ENCODE data around the gene CLDN7. TPM values are rescaled to one million over a fixed set of nuclear protein-coding genes. Genes with fewer than 3 reads are reported as not detected.

Gene CLDN7
- total RNA-seq, 4 donors from 2014 or later: 571 to 1,162 (median 940) TPM

- peaks cover 0 to 35% (median 17%) of the 10 kb centered on the region in 4 donors for H3K36me3 ChIP-seq
Observed at GRCh38 chr17:7241783-7242716, 20.2 kb downstream of the CLDN7 start, which contains the start of gene GABARAP. Gene GABARAP, minus strand, starts transcription at chr17:7242449. Its CDS starts 119 bp downstream, at chr17:7242330.

GRCh38 chr17:7241090-7241733 is 21.1 kb downstream of the CLDN7 start:
- H3K27ac ChIP-seq: peak overlapping the region; percentile 91 to 99 (median 98)
- H3K27me3 ChIP-seq: no peaks in the 10 kb centered on the region
- H3K9me3 ChIP-seq: no peaks in the 10 kb centered on the region
- intact Hi-C loops (cut with DNase I; ENCODE audit: low total_unique reads): loop anchor here (5.0 kb wide), 1 partner anchor 601 kb away; no protein-coding TSS in a partner anchor
- H3K4me3 ChIP-seq: peak overlapping the region; percentile 64 to 95 (median 82)
- H3K4me1 ChIP-seq: peaks cover 23 to 43% (median 33%) of the 10 kb centered on the region in 4 donors
- peaks cover 0 to 28% (median 14%) of the 10 kb centered on the region in 4 donors for H3K36me3 ChIP-seq
- WGBS, 2 donors (ENCODE audit: low coverage in 1 of 2): 25 to 58% methylated on average over 2 to 9 of the region's 9 CpGs
- DNase-seq: no peak
- in situ Hi-C loops (cut with MboI; ENCODE audit: low pct_ligation_motif_present in 1 of 4, low pct_unique_long_range_greater_than_20kb in 1 of 4, low sequenced_read_pairs in 3 of 4): loop anchor here in 1 of 4 donors (25.0 kb wide), 1 partner anchor 896 kb away; no protein-coding TSS in a partner anchor
- TF ChIP-seq POLR2A (IDR thresholded peaks at IDR 0.05) (no peak), CTCF (IDR thresholded peaks at IDR 0.05) (no peak), EP300 (IDR thresholded peaks at IDR 0.05; ENCODE audit: low read depth) (no peak), POLR2AphosphoS5 (IDR thresholded peaks at IDR 0.05) (no peak)

More at GRCh38 chr17:7241783-7242716, 20.2 kb downstream of the CLDN7 start, which contains the start of gene GABARAP:
- Histone ChIP-seq H3K4me1 (peaks cover 23 to 35% (median 32%) of the 10 kb centered on the region in 4 donors), H3K27me3 (no peaks in the 10 kb centered on the region), H3K27ac (peak within 1 kb of the TSS; percentile 91 to 99 (median 98)), H3K4me3 (peak within 1 kb of the TSS; percentile 64 to 95 (median 82)), H3K9me3 (no peaks in the 10 kb centered on the region)
- in situ Hi-C loops (cut with MboI; ENCODE audit: low pct_ligation_motif_present in 1 of 4, low pct_unique_long_range_greater_than_20kb in 1 of 4, low sequenced_read_pairs in 3 of 4): loop anchor here in 1 of 4 donors (25.0 kb wide), 1 partner anchor 895 kb away; no protein-coding TSS in a partner anchor
- 0 to 2% methylated on average over 6 to 57 of the region's 62 CpGs for WGBS, 2 donors (ENCODE audit: low coverage in 1 of 2)
- DNase-seq: peak; percentile 96
- no peak for TF ChIP-seq CTCF (IDR thresholded peaks at IDR 0.05)
- peak; percentile 73 for TF ChIP-seq POLR2A (IDR thresholded peaks at IDR 0.05)
- TF ChIP-seq POLR2AphosphoS5 (IDR thresholded peaks at IDR 0.05): peak in 2 of 3 donors; percentile 65 to 72
- no peak for TF ChIP-seq EP300 (IDR thresholded peaks at IDR 0.05; ENCODE audit: low read depth)
- intact Hi-C loops (cut with DNase I; ENCODE audit: low total_unique reads): loop anchor here (5.0 kb wide), 1 partner anchor 600 kb away; no protein-coding TSS in a partner anchor

GRCh38 chr17:7240375-7240774 is 21.9 kb downstream of the CLDN7 start:
- H3K4me3 ChIP-seq: peak overlapping the region in 2 of 4 donors; percentile 64 to 95

More at GRCh38 chr17:7240375-7240774, 21.9 kb downstream of the CLDN7 start:
- H3K4me1 ChIP-seq: peaks cover 25 to 52% (median 37%) of the 10 kb centered on the region in 4 donors
- peak overlapping the region; percentile 91 to 99 (median 98) for H3K27ac ChIP-seq
- TF ChIP-seq EP300 (IDR thresholded peaks at IDR 0.05; ENCODE audit: low read depth): no peak
- TF ChIP-seq POLR2A (IDR thresholded peaks at IDR 0.05): no peak
- no peak for TF ChIP-seq POLR2AphosphoS5 (IDR thresholded peaks at IDR 0.05)
- no peak for TF ChIP-seq CTCF (IDR thresholded peaks at IDR 0.05)
- no peak for DNase-seq
- H3K36me3 ChIP-seq: peaks cover 0 to 20% (median 10%) of the 10 kb centered on the region in 4 donors
- 34 to 54% methylated on average over 3 to 4 of the region's 4 CpGs for WGBS, 2 donors (ENCODE audit: low coverage in 1 of 2)
- in situ Hi-C loops (cut with MboI; ENCODE audit: low pct_ligation_motif_present in 1 of 4, low pct_unique_long_range_greater_than_20kb in 1 of 4, low sequenced_read_pairs in 3 of 4) (loop anchor here in 1 of 4 donors (25.0 kb wide), 1 partner anchor 897 kb away; no protein-coding TSS in a partner anchor), intact Hi-C loops (cut with DNase I; ENCODE audit: low total_unique reads) (loop anchor here (5.0 kb wide), 1 partner anchor 602 kb away; no protein-coding TSS in a partner anchor)
- H3K27me3 ChIP-seq: no peaks in the 10 kb centered on the region
- H3K9me3 ChIP-seq: no peaks in the 10 kb centered on the region
